ENCODE measurements around the gene KIF1B. TPM values are rescaled to one million over a fixed set of nuclear protein-coding genes. Genes with fewer than 3 reads are reported as not detected.

The KIF1B gene
- total RNA-seq, 2 experiments from 2014 or later, result 7.9 to 9.7 TPM

DNA sequence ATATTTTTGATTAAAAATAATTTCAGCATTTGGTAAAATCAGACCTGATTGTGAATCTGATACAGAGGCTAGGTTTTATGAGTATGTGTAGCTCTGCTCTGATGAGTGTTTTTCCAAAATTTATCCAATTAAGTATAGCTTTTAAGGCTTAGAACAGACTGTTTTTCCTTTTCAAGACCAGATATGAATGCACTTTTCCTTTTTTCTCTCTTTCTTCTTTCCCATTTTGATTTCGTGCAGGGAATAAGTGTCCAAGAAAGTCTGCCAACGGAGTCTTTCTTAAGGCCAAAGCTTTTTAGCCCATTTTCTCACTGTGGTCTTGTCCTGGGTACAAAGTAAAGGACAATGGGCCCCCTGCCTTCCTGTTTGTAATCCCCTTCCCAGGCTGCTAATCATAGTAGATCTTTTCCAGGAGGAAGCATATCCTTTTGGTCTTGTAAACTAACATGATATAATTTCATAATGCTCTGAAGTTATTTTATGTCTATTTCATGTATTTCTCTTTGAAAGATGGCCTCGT lies 2.9 kb downstream of the KIF1B start:
- Histone ChIP-seq H3K27me3 (ENCODE audit: control insufficient read depth in 1 of 2, insufficient read depth in 2 of 2, low read length in 2 of 2) (no peaks in the 10 kb centered on the region), H3K36me3 (ENCODE audit: insufficient read depth, low read length) (no peaks in the 10 kb centered on the region), H3K4me1 (ENCODE audit: insufficient read depth, low read length) (peaks cover 21% of the 10 kb centered on the region), H3K27ac (ENCODE audit: low read depth in 1 of 2, low read length in 2 of 2) (no peak overlapping the region), H3K9me3 (ENCODE audit: control insufficient read depth in 1 of 2, insufficient read depth in 1 of 2, low read length in 2 of 2) (no peaks in the 10 kb centered on the region), H3K4me3 (ENCODE audit: low read length) (no peak overlapping the region)
- Mint-ChIP-seq H3K9me3 (no peaks in the 10 kb centered on the region), H3K4me3 (peak overlapping the region; percentile 71), H3K27ac (peak overlapping the region; percentile 59), H3K27me3 (peaks cover 4% of the 10 kb centered on the region), H3K36me3 (ENCODE audit: low read depth) (peaks cover 8% of the 10 kb centered on the region), H3K4me1 (ENCODE audit: low read depth) (peaks cover 60% of the 10 kb centered on the region)
- DNase-seq (no peak), ATAC-seq (ENCODE audit: poor library complexity) (no peak)
- ChIA-PET CTCF (no interaction called here), POLR2A (interaction anchor here (0.5 kb wide), 1 partner anchor 1928 kb away, joined by 3 read pairs; no protein-coding TSS in a partner anchor)
- TF ChIP-seq, protein P1, sequence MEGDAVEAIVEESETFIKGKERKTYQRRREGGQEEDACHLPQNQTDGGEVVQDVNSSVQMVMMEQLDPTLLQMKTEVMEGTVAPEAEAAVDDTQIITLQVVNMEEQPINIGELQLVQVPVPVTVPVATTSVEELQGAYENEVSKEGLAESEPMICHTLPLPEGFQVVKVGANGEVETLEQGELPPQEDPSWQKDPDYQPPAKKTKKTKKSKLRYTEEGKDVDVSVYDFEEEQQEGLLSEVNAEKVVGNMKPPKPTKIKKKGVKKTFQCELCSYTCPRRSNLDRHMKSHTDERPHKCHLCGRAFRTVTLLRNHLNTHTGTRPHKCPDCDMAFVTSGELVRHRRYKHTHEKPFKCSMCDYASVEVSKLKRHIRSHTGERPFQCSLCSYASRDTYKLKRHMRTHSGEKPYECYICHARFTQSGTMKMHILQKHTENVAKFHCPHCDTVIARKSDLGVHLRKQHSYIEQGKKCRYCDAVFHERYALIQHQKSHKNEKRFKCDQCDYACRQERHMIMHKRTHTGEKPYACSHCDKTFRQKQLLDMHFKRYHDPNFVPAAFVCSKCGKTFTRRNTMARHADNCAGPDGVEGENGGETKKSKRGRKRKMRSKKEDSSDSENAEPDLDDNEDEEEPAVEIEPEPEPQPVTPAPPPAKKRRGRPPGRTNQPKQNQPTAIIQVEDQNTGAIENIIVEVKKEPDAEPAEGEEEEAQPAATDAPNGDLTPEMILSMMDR (IDR thresholded peaks at IDR 0.05), result no peak
- intact Hi-C loops (cut with DNase I, micrococcal nuclease), result loop anchor here in 1 of 2 experiments (5.0 kb wide), 3 partner anchors 124 to 284 kb away; partner anchors contain the start of gene UBE4B

DNA sequence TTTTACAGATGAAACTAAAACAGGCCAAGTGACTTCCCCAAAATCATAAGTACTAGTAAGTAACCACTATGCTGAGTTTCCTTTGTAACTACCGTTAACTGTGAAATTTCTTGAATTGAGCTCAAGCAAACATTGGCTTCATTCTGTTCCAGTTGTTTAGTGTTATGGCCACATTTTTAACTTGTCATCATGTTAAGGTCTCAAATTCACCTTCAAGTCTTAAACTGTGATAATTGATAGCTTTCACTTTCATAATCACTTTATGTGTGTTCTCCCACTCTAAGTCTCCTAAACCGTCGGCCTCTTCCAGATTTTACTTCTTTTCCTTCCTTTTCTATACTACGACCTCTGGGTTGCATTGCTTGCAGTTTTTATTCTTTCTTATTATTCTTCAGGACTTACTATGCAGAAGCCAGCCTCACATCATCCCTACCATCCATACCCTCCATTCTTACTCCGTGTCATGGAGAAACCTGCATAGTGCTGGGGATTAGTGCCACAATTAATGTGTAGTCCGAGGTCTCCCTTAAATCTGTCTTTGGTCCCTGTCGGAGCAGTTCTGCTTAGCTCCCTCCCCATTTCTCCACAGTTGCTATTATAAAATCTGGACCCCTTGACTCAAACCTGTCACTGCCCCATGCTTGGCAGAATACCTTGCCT lies 5.8 kb downstream of the KIF1B start:
- Histone ChIP-seq H3K4me1 (ENCODE audit: insufficient read depth, low read length) (peaks cover 12% of the 10 kb centered on the region), H3K4me3 (ENCODE audit: low read length) (no peak overlapping the region), H3K27ac (ENCODE audit: low read depth in 1 of 2, low read length in 2 of 2) (no peak overlapping the region), H3K36me3 (ENCODE audit: insufficient read depth, low read length) (no peaks in the 10 kb centered on the region), H3K27me3 (ENCODE audit: control insufficient read depth in 1 of 2, insufficient read depth in 2 of 2, low read length in 2 of 2) (no peaks in the 10 kb centered on the region), H3K9me3 (ENCODE audit: control insufficient read depth in 1 of 2, insufficient read depth in 1 of 2, low read length in 2 of 2) (no peaks in the 10 kb centered on the region)
- intact Hi-C loops (cut with DNase I, micrococcal nuclease), result no loop called here
- DNase-seq (peak in 1 of 14 experiments; percentile 33), ATAC-seq (ENCODE audit: poor library complexity) (no peak)
- Mint-ChIP-seq H3K27me3 (no peaks in the 10 kb centered on the region), H3K36me3 (ENCODE audit: low read depth) (peaks cover 8% of the 10 kb centered on the region), H3K9me3 (no peaks in the 10 kb centered on the region), H3K4me3 (peak overlapping the region; percentile 13), H3K4me1 (ENCODE audit: low read depth) (peaks cover 49% of the 10 kb centered on the region), H3K27ac (no peak overlapping the region)
- CTCF ChIA-PET, result no interaction called here
- TF ChIP-seq, protein P1 (IDR thresholded peaks at IDR 0.05), result no peak
- POLR2A ChIA-PET, result no interaction called here

DNA sequence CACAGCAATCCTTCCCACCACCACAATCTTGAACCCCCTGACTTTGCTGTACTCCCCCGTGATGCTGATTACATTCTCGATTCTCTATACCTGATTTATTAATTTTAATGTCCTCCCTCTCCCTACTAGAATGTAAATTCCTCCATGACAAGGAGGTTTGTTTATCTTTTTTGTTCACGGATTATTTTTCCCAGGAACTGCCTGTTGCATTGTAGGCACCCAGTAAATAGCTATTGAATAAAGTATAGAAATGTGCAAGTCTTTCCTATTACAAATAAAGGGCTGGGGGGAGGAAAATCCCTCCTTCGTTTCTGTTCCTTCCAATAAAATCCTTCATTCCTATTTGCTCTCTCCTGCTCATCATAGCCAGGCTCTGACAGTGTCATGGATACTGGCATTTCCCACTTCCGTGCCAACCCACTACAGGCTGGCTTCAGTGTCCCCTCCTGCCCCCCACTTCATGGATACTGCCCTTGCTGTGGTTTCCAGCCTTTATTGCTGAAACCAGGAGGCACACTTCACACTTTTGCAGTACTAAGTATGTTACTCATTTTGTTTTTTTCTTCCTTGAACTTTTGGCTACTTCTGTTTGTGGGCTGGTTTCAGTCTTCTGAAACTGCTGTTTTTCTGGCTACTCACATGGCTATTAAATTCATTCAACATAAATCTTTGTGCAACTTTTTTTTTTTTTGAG lies 7.5 kb downstream of the KIF1B start:
- TF ChIP-seq, protein P1 (IDR thresholded peaks at IDR 0.05), result no peak
- CTCF ChIA-PET, result interaction anchor here (0.6 kb wide), 1 partner anchor 69 kb away, joined by 4 read pairs; no protein-coding TSS in a partner anchor
- DNase-seq, result no peak
- Mint-ChIP-seq H3K4me3 (no peak overlapping the region), H3K36me3 (ENCODE audit: low read depth) (no peaks in the 10 kb centered on the region), H3K27ac (no peak overlapping the region), H3K9me3 (no peaks in the 10 kb centered on the region), H3K27me3 (no peaks in the 10 kb centered on the region), H3K4me1 (ENCODE audit: low read depth) (peaks cover 40% of the 10 kb centered on the region)
- intact Hi-C loops (cut with DNase I, micrococcal nuclease), result no loop called here
- H3K27me3 ChIP-seq (ENCODE audit: control insufficient read depth in 1 of 2, insufficient read depth in 2 of 2, low read length in 2 of 2), result no peaks in the 10 kb centered on the region
- no peak overlapping the region for H3K27ac ChIP-seq (ENCODE audit: low read depth in 1 of 2, low read length in 2 of 2)
- H3K4me1 ChIP-seq (ENCODE audit: insufficient read depth, low read length), result peaks cover 4% of the 10 kb centered on the region
- ATAC-seq (ENCODE audit: poor library complexity), result no peak
- no peaks in the 10 kb centered on the region for H3K9me3 ChIP-seq (ENCODE audit: control insufficient read depth in 1 of 2, insufficient read depth in 1 of 2, low read length in 2 of 2)
- POLR2A ChIA-PET, result interaction anchor here (1.9 kb wide), 1 partner anchor 8 kb away, joined by 4 read pairs; the partner anchor contains the start of gene KIF1B
- H3K4me3 ChIP-seq (ENCODE audit: low read length), result no peak overlapping the region
- no peaks in the 10 kb centered on the region for H3K36me3 ChIP-seq (ENCODE audit: insufficient read depth, low read length)
